AG04450 (cell line): ENCODE results near the gene DDX31. TPM values are rescaled to one million over a fixed set of nuclear protein-coding genes. Genes with fewer than 3 reads are reported as not detected.

Experiments
- CTCF ChIA-PET: fragments of 300-600, 350-600 bp; formaldehyde crosslinking; extraction: SDS; loops from one replicate; lab custom pipeline; 2022; ENCODE audit warnings: antibody characterized with exemption, inconsistent platforms; lab: Charles Lee
- POLR2A ChIA-PET: fragments of 350-600 bp; formaldehyde crosslinking; extraction: SDS; loops from one replicate; lab custom pipeline; 2021; ENCODE audit warnings: antibody characterized with exemption, inconsistent platforms; lab: Yijun Ruan, JAX
- DNase-seq: peaks from one replicate; pipeline ENCODE4 v3.0.0-alpha.2; 2011; ENCODE audit warnings: low read depth, low spot score
- H3K27ac ChIP-seq: one replicate; pipeline ENCODE4 v1.5.1; 2012; ENCODE audit warnings: low read depth, low read length, control low read depth
- H3K27me3 ChIP-seq: one replicate; pipeline ENCODE4 v1.6.0; 2012; ENCODE audit warnings: low read length; ENCODE audit not compliant: control insufficient read depth, insufficient read depth
- H3K4me3 ChIP-seq: 2 replicates; pipeline ENCODE4 v1.5.1; 2011; ENCODE audit warnings: mild to moderate bottlenecking, low read depth, low read length, control low read depth
- H3K9me3 ChIP-seq: 2 replicates; pipeline ENCODE4 v1.5.1; 2012; ENCODE audit warnings: low read length; ENCODE audit not compliant: control insufficient read depth, insufficient read depth
- polyA plus RNA-seq: library from polyadenylated mRNA; depleted of rRNA; stranded (reverse); fragments of >200 nt; gene quantifications from 2 replicates; pipeline ENCODE4 v1.2.3, GENCODE V29; 2011
- TF ChIP-seq, protein P1 (sequence below): IDR thresholded peaks from 2 replicates; pipeline ENCODE4 v1.5.1; 2011; ENCODE audit warnings: low read depth, low read length, control low read depth, inconsistent platforms

The DDX31 gene
- polyA plus RNA-seq, 1 experiment: 12.2 TPM

DNA sequence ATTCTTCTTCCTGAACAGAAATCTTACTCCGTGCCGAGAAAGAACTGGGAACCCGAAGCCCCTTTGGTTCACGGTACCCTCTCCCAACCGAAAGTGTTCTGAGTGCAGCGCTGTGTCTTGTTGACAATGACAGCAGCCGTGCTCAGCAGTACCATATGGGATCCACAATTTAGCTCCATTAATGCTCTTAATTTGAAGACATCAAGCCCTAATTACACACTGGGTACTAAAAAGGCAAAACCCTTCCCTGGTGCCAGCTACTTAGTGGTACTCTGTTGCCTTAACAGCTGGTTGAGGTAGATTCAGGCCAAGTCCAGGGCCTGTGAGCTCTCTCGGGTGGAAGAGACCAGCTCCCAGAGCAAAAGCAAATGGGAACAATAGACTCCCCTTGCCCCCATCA is 24.5 kb downstream of the DDX31 start:
- CTCF ChIA-PET: interaction anchor here (1.3 to 1.4 kb wide), 2 partner anchors 137 to 256 kb away, joined by 3 read pairs; no protein-coding TSS in a partner anchor
- no peak overlapping the region for H3K4me3 ChIP-seq
- H3K27me3 ChIP-seq: no peaks in the 10 kb centered on the region
- POLR2A ChIA-PET: no interaction called here
- TF ChIP-seq, protein P1, sequence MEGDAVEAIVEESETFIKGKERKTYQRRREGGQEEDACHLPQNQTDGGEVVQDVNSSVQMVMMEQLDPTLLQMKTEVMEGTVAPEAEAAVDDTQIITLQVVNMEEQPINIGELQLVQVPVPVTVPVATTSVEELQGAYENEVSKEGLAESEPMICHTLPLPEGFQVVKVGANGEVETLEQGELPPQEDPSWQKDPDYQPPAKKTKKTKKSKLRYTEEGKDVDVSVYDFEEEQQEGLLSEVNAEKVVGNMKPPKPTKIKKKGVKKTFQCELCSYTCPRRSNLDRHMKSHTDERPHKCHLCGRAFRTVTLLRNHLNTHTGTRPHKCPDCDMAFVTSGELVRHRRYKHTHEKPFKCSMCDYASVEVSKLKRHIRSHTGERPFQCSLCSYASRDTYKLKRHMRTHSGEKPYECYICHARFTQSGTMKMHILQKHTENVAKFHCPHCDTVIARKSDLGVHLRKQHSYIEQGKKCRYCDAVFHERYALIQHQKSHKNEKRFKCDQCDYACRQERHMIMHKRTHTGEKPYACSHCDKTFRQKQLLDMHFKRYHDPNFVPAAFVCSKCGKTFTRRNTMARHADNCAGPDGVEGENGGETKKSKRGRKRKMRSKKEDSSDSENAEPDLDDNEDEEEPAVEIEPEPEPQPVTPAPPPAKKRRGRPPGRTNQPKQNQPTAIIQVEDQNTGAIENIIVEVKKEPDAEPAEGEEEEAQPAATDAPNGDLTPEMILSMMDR: no peak
- DNase-seq: no peak
- no peaks in the 10 kb centered on the region for H3K9me3 ChIP-seq
- H3K27ac ChIP-seq: no peak overlapping the region

DNA sequence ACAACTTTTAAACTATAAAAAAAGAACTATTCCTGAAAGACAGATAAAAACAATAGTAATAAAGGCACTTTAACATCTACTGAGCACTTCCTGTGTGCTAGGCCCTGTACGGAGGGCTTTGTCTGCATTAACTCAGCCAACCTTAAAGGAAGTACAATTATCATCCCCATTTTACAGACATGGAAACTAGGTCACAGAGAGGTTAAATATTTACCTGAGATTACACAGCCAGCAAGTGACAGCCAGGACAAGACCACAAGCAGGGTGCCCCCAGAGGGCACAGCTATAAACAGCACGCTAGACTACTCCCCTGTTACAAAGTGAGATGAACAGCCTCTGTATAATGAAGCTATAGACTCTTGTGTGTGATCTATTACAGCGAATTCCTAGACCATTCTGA is 25.5 kb downstream of the DDX31 start:
- ChIA-PET CTCF (interaction anchor here (0.6 to 1.6 kb wide), 4 partner anchors 10 to 232 kb away, joined by 3 to 6 read pairs (median 4); no protein-coding TSS in a partner anchor), POLR2A (no interaction called here)
- DNase-seq: no peak
- Histone ChIP-seq H3K27me3 (no peaks in the 10 kb centered on the region), H3K9me3 (no peaks in the 10 kb centered on the region), H3K4me3 (no peak overlapping the region), H3K27ac (no peak overlapping the region)
- TF ChIP-seq, protein P1: 0 out of 2 replicates have a peak, but pooled peaks have one; percentile 13

DNA sequence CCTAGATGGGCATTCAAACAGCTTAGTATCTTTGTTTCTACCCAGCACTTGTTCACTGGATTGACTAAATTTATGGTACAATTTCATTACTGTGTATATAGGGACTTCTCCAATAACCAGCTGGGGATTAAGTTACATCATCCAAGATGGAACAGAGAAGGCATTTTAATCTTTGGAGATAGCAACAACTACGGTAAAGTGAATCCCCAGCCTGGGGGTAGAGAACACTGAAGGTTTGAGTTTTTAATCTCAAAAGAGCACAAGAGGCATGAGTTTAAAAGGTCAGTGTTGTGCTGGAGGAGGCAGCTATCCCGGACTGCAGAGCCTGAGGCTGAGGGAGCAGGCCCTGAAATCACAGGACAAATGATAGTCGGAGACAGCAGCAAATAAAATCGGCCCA is 28.6 kb downstream of the DDX31 start:
- no peak overlapping the region for H3K4me3 ChIP-seq
- DNase-seq: no peak
- TF ChIP-seq, protein P1: no peak
- POLR2A ChIA-PET: no interaction called here
- CTCF ChIA-PET: no interaction called here
- H3K9me3 ChIP-seq: no peaks in the 10 kb centered on the region
- H3K27ac ChIP-seq: no peak overlapping the region
- H3K27me3 ChIP-seq: no peaks in the 10 kb centered on the region

DNA sequence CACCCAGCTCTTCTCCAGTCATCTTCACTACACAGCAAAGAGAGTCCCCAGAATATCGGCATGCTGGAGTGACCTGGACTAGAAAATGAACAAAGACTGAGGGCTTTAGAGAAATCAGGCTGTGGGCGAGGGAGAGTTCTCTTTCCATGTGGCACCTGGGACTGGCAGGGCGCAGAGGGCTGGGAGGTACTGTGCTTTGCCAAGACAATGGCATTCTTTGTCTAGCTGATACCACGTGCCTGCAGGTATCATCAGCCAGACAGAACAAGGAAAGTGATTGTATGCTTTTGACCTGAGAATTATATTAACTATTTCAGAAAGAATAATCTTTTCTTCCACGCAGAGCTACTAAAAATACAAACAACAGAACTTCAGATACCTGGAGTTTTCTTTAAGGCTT is 30.5 kb downstream of the DDX31 start:
- Histone ChIP-seq H3K4me3 (no peak overlapping the region), H3K27me3 (no peaks in the 10 kb centered on the region), H3K9me3 (no peaks in the 10 kb centered on the region), H3K27ac (no peak overlapping the region)
- TF ChIP-seq, protein P1: no peak
- CTCF ChIA-PET: interaction anchor here (1.0 kb wide), 1 partner anchor 12 kb away, joined by 4 read pairs; no protein-coding TSS in a partner anchor
- DNase-seq: no peak
- POLR2A ChIA-PET: no interaction called here

DNA sequence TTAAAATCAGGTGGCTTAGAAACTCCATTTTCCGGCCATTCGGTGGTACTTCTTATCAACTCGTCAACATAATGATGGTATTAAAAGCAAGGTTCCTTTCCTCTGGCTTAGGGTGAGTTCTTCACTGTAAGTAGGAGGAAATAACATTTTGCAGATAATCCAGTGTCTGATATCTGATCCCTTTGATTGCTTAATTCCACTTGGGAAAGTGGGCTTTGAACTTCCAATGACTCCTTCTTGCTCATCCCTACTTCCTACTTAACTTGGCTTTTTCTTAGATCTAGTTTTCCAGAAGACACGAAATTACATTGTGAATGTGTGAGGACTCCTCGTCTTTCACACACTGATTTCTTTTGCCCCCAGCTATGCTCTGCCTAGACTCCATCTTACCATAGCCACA is 31.5 kb downstream of the DDX31 start:
- TF ChIP-seq, protein P1: no peak
- no peak overlapping the region for H3K4me3 ChIP-seq
- H3K27me3 ChIP-seq: no peaks in the 10 kb centered on the region
- H3K9me3 ChIP-seq: no peaks in the 10 kb centered on the region
- ChIA-PET POLR2A (no interaction called here), CTCF (no interaction called here)
- H3K27ac ChIP-seq: no peak overlapping the region
- no peak for DNase-seq
